ENCODE results near the gene HUNK. TPM values are rescaled to one million over a fixed set of nuclear protein-coding genes. Genes with fewer than 3 reads are reported as not detected.

The HUNK gene
- total and polyA plus RNA-seq, 2 of the 8 experiments (the other 6 are each of a cell fraction or from before 2014, with no cell fraction given), result 1.9 to 10.2 TPM

GRCh38 chr21:31991356-31992331 is 118.8 kb downstream of the HUNK start:
- peak in 1 of 2 experiments; percentile 74 for DNase-seq (ENCODE audit: low read depth in 1 of 2, low spot score in 2 of 2)
- TF ChIP-seq, protein P1, sequence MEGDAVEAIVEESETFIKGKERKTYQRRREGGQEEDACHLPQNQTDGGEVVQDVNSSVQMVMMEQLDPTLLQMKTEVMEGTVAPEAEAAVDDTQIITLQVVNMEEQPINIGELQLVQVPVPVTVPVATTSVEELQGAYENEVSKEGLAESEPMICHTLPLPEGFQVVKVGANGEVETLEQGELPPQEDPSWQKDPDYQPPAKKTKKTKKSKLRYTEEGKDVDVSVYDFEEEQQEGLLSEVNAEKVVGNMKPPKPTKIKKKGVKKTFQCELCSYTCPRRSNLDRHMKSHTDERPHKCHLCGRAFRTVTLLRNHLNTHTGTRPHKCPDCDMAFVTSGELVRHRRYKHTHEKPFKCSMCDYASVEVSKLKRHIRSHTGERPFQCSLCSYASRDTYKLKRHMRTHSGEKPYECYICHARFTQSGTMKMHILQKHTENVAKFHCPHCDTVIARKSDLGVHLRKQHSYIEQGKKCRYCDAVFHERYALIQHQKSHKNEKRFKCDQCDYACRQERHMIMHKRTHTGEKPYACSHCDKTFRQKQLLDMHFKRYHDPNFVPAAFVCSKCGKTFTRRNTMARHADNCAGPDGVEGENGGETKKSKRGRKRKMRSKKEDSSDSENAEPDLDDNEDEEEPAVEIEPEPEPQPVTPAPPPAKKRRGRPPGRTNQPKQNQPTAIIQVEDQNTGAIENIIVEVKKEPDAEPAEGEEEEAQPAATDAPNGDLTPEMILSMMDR (IDR thresholded peaks at IDR 0.05; ENCODE audit: control extremely low read depth in 1 of 3, insufficient read depth in 1 of 3, low read depth in 1 of 3, low read length in 3 of 3), result peak; percentile 60 to 76 (median 70)
- TF ChIP-seq YY1 (IDR thresholded peaks at IDR 0.05; ENCODE audit: low read depth, low read length) (peak; percentile 64; the same call in 1 of the 2 replicates), RAD21 (IDR thresholded peaks at IDR 0.05 in 1 of 2, conservative IDR thresholded peaks at IDR 0.05 in 1 of 2; ENCODE audit: low read depth in 2 of 2, low read length in 2 of 2) (peak; percentile 87 to 89), KDM1A (IDR thresholded peaks at IDR 0.05; ENCODE audit: borderline replicate concordance, low read length) (no peak), BRCA1 (IDR thresholded peaks at IDR 0.05; ENCODE audit: low read depth, low read length) (no peak)

More at GRCh38 chr21:31991356-31992331, 118.8 kb downstream of the HUNK start:
- H3K36me3 ChIP-seq (ENCODE audit: control insufficient read depth in 2 of 4, insufficient read depth in 4 of 4, low read length in 3 of 4), result peaks cover 0 to 2% (median 0%) of the 10 kb centered on the region in 4 experiments; a peak in 1 of 8 replicates
- no peaks in the 10 kb centered on the region; a peak in 1 of 7 replicates for H3K4me1 ChIP-seq (replicated peaks in 1 of 4; ENCODE audit: control insufficient read depth in 3 of 4, insufficient read depth in 4 of 4, low read length in 3 of 4)
- no peak overlapping the region for H3K9ac ChIP-seq (replicated peaks in 1 of 4; ENCODE audit: extremely low read depth in 1 of 4, low read depth in 3 of 4, low read length in 3 of 4)
- H3K23ac ChIP-seq (ENCODE audit: insufficient read length), result no peak overlapping the region
- H4K8ac ChIP-seq (ENCODE audit: extremely low read depth, insufficient read depth, low read length), result no peak overlapping the region
- ChIA-PET POLR2A (ENCODE audit: partially characterized antibody) (no interaction called here), CTCF (ENCODE audit: partially characterized antibody) (interaction anchor here (0.5 to 5.7 kb wide), 34 partner anchors 8 to 340 kb away, joined by 3 to 46 read pairs (median 4); no protein-coding TSS in a partner anchor)
- H2BK5ac ChIP-seq (ENCODE audit: low read depth, low read length), result no peak overlapping the region
- H3K79me1 ChIP-seq (ENCODE audit: low read depth, low read length), result no peaks in the 10 kb centered on the region
- H2BK12ac ChIP-seq (ENCODE audit: low read depth, low read length), result no peak overlapping the region
- H4K91ac ChIP-seq (replicated peaks; ENCODE audit: insufficient read length, low read length), result no peak overlapping the region
- no peak overlapping the region for H2BK20ac ChIP-seq (ENCODE audit: low read length)
- no peak overlapping the region for H3K4ac ChIP-seq (replicated peaks; ENCODE audit: insufficient read length, low read depth, low read length)
- FAIRE-seq, result no peak
- H3K18ac ChIP-seq (ENCODE audit: extremely low read depth, low read length), result no peak overlapping the region
- no peaks in the 10 kb centered on the region for H3K23me2 ChIP-seq (ENCODE audit: low read depth, low read length)
- H3K79me2 ChIP-seq (ENCODE audit: control insufficient read depth in 1 of 2, insufficient read depth in 2 of 2, low read length in 2 of 2), result no peaks in the 10 kb centered on the region
- peaks cover 0 to 2% of the 10 kb centered on the region in 2 experiments for H4K20me1 ChIP-seq (replicated peaks in 1 of 2; ENCODE audit: control insufficient read depth in 1 of 2, insufficient read depth in 2 of 2, low read length in 2 of 2)
- H2BK15ac ChIP-seq (ENCODE audit: low read length), result 0 out of 2 replicates have a peak overlapping the region, but pooled peaks have one; percentile 18
- no peak overlapping the region for H3K4me3 ChIP-seq (ENCODE audit: extremely low read depth in 1 of 4, insufficient read depth in 2 of 4, low read depth in 3 of 4, low read length in 4 of 4)
- H2AK5ac ChIP-seq (ENCODE audit: low read depth, low read length), result no peak overlapping the region
- H3K27ac ChIP-seq (ENCODE audit: low read depth, low read length), result no peak overlapping the region
- 78% methylated on average over 17 of the region's 17 CpGs; no CpG with 5 or more reads in 1 of the 2 experiments for WGBS, 2 experiments (ENCODE audit: extremely low coverage in 1 of 2, insufficient coverage in 1 of 2, insufficient read length in 1 of 2, insufficient replicate concordance in 2 of 2, low coverage in 1 of 2, low lambda C conversion rate in 2 of 2, missing lambda C conversion rate in 1 of 2)
- no peak overlapping the region for H4K5ac ChIP-seq (ENCODE audit: insufficient read length, low read depth, low read length)
- H2BK120ac ChIP-seq (replicated peaks; ENCODE audit: low read depth, low read length), result no peak overlapping the region
- H3K56ac ChIP-seq (replicated peaks; ENCODE audit: insufficient read length, low read depth, low read length), result no peak overlapping the region
- no peak overlapping the region for H2AFZ ChIP-seq (ENCODE audit: low read length)
- no peak overlapping the region for H3K14ac ChIP-seq (ENCODE audit: insufficient read length)
- H3K27me3 ChIP-seq (replicated peaks in 1 of 4; ENCODE audit: control insufficient read depth in 3 of 4, extremely low read depth in 1 of 4, insufficient read depth in 3 of 4, low read length in 3 of 4), result no peaks in the 10 kb centered on the region
- no peaks in the 10 kb centered on the region for H3K9me3 ChIP-seq (ENCODE audit: insufficient read depth in 2 of 2, low read depth in 1 of 2, low read length in 1 of 2)
- H3K4me2 ChIP-seq (ENCODE audit: insufficient read depth in 1 of 2, low read depth in 2 of 2, low read length in 2 of 2), result no peak overlapping the region
